ENCODE results near the gene SAT1. TPM values are rescaled to one million over a fixed set of nuclear protein-coding genes. Genes with fewer than 3 reads are reported as not detected.
A peak's percentile ranks its signal among the peaks of the same experiment; 100 is the strongest.

SAT1 gene
- total and polyA plus RNA-seq, 10 of the 15 experiments (the other 5 are each of a cell fraction or from before 2014, with no cell fraction given): 42.2 to 234 (median 60.4) TPM

DNA sequence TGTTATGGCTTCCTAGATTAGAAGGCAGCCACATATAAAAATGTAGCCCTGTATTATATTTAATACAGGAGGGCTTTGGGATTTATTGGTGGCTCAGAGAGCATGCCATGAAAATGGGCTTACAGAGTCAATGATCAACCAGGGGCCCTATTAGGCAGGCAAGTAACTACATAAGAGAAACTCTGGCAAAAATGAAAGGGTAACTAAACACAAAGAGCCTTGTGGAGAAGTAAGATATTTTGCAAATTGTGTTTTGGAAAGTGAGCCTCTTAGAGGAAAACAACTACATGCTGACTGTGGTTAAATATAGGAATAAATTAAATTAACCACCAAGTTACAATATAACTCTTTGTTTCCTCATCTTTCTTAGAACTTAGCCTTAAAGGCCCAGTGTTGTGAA lies 5.5 kb downstream of the SAT1 start:
- Histone ChIP-seq H3K27me3 (replicated peaks in 1 of 2; ENCODE audit: control insufficient read depth in 2 of 2, insufficient read depth in 2 of 2, low read length in 1 of 2) (no peaks in the 10 kb centered on the region), H3K9ac (ENCODE audit: control insufficient read depth, insufficient read depth, low read length) (no peak overlapping the region), H3K79me2 (ENCODE audit: control insufficient read depth, insufficient read depth, low read length) (peaks cover 7% of the 10 kb centered on the region), H3K27ac (ENCODE audit: control insufficient read depth, insufficient read depth) (no peak overlapping the region), H3K9me3 (replicated peaks; ENCODE audit: control insufficient read depth, insufficient read depth, low read length) (no peaks in the 10 kb centered on the region), H3K36me3 (ENCODE audit: control insufficient read depth in 2 of 2, insufficient read depth in 2 of 2, low read length in 1 of 2) (no peaks in the 10 kb centered on the region), H3K4me1 (ENCODE audit: control insufficient read depth, insufficient read depth, low read length) (no peaks in the 10 kb centered on the region), H3K4me3 (no peak overlapping the region), H2AFZ (ENCODE audit: control insufficient read depth, low read depth, low read length) (no peak overlapping the region), H4K20me1 (ENCODE audit: control insufficient read depth, insufficient read depth) (no peaks in the 10 kb centered on the region), H3K4me2 (ENCODE audit: control insufficient read depth, insufficient read depth) (no peak overlapping the region)
- RAD21 ChIA-PET (ENCODE audit: unreplicated experiment): interaction anchor here (2.6 kb wide), 1 partner anchor 113 kb away, joined by 9 read pairs; no protein-coding TSS in a partner anchor
- FAIRE-seq (no peak), DNase-seq (ENCODE audit: low read depth, low spot score) (no peak), ATAC-seq (peak; percentile 31)
- intact Hi-C loops (cut with micrococcal nuclease; ENCODE audit: unreplicated experiment): loop anchor here (10.0 kb wide), 1 partner anchor 266 kb away; the partner anchor contains the start of gene EIF2S3
- POLR2A ChIA-PET: no interaction called here
- SMC1A ChIA-PET (ENCODE audit: uncharacterized antibody, unreplicated experiment): interaction anchor here (1.4 to 2.4 kb wide), 2 partner anchors 45 to 114 kb away, joined by 3 to 9 read pairs; partner anchors contain the start of gene ACOT9
- in situ Hi-C loops (cut with MboI): no loop called here
- TF ChIP-seq WRNIP1 (IDR thresholded peaks at IDR 0.05; ENCODE audit: borderline replicate concordance, low read depth, low read length): no peak
- TF ChIP-seq SMC3 (IDR thresholded peaks at IDR 0.05; ENCODE audit: borderline replicate concordance, low read length): no peak
- no peak for TF ChIP-seq NFYA (IDR thresholded peaks at IDR 0.05; ENCODE audit: borderline replicate concordance, low read depth, low read length)
- TF ChIP-seq FOXM1 (IDR thresholded peaks at IDR 0.05; ENCODE audit: low read depth, low read length): no peak
- TF ChIP-seq SIX5 (IDR thresholded peaks at IDR 0.05; ENCODE audit: low read depth, low read length, severe bottlenecking): no peak
- TF ChIP-seq NBN (IDR thresholded peaks at IDR 0.05): no peak
- no peak for TF ChIP-seq TCF12 (IDR thresholded peaks at IDR 0.05; ENCODE audit: low read depth, low read length)
- TF ChIP-seq EED (IDR thresholded peaks at IDR 0.05; ENCODE audit: low read depth): no peak
- TF ChIP-seq MYB (IDR thresholded peaks at IDR 0.05; ENCODE audit: borderline replicate concordance, low read depth, low read length): no peak
- TF ChIP-seq LARP7 (IDR thresholded peaks at IDR 0.05): no peak
- no peak for TF ChIP-seq STAT3 (IDR thresholded peaks at IDR 0.05; ENCODE audit: low read depth, low read length)
- TF ChIP-seq BCL11A (IDR thresholded peaks at IDR 0.05; ENCODE audit: low read depth, low read length): no peak
- no peak for TF ChIP-seq TCF7 (IDR thresholded peaks at IDR 0.05; ENCODE audit: borderline replicate concordance)
- TF ChIP-seq YBX1 (IDR thresholded peaks at IDR 0.05): no peak
- TF ChIP-seq SREBF1 (IDR thresholded peaks at IDR 0.05; ENCODE audit: low read length): no peak
- TF ChIP-seq, protein P1, sequence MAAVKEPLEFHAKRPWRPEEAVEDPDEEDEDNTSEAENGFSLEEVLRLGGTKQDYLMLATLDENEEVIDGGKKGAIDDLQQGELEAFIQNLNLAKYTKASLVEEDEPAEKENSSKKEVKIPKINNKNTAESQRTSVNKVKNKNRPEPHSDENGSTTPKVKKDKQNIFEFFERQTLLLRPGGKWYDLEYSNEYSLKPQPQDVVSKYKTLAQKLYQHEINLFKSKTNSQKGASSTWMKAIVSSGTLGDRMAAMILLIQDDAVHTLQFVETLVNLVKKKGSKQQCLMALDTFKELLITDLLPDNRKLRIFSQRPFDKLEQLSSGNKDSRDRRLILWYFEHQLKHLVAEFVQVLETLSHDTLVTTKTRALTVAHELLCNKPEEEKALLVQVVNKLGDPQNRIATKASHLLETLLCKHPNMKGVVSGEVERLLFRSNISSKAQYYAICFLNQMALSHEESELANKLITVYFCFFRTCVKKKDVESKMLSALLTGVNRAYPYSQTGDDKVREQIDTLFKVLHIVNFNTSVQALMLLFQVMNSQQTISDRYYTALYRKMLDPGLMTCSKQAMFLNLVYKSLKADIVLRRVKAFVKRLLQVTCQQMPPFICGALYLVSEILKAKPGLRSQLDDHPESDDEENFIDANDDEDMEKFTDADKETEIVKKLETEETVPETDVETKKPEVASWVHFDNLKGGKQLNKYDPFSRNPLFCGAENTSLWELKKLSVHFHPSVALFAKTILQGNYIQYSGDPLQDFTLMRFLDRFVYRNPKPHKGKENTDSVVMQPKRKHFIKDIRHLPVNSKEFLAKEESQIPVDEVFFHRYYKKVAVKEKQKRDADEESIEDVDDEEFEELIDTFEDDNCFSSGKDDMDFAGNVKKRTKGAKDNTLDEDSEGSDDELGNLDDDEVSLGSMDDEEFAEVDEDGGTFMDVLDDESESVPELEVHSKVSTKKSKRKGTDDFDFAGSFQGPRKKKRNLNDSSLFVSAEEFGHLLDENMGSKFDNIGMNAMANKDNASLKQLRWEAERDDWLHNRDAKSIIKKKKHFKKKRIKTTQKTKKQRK (IDR thresholded peaks at IDR 0.05; ENCODE audit: low read depth, low read length): no peak
- no peak for TF ChIP-seq FOXK2 (IDR thresholded peaks at IDR 0.05)
- TF ChIP-seq, protein P2, sequence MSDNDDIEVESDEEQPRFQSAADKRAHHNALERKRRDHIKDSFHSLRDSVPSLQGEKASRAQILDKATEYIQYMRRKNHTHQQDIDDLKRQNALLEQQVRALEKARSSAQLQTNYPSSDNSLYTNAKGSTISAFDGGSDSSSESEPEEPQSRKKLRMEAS (IDR thresholded peaks at IDR 0.05; ENCODE audit: low read depth, low read length): no peak
- no peak for TF ChIP-seq BMI1 (IDR thresholded peaks at IDR 0.05; ENCODE audit: borderline replicate concordance)
- CTCF ChIA-PET: interaction anchor here (2.3 kb wide), 1 partner anchor 113 kb away, joined by 11 read pairs; no protein-coding TSS in a partner anchor
- no TSS peak for BruUV-seq (replicated peaks)
